Mammary epithelial cell (primary cell): Measurements from ENCODE around the gene HUS1.
A peak's percentile ranks its signal among the peaks of the same experiment; 100 is the strongest.

Source experiments
- EZH2 ChIP-seq: IDR thresholded peaks from 2 replicates; pipeline ENCODE4 v1.6.1; 2012; ENCODE audit warnings: low read length, inconsistent platforms, borderline replicate concordance
- TF ChIP-seq, protein P1 (sequence below), 2 donors: IDR thresholded peaks in 1 of 2; conservative IDR thresholded peaks in 1 of 2; 2 replicates each; pipeline ENCODE4 v1.5.1; 2011 to 2012; ENCODE audit warnings: inconsistent platforms in 2 of 2, low read length in 2 of 2, mild to moderate bottlenecking in 2 of 2, control low read depth in 1 of 2, low read depth in 1 of 2; ENCODE audit not compliant: insufficient read depth in 1 of 2; ENCODE audit errors: extremely low read depth in 1 of 2

DNA sequence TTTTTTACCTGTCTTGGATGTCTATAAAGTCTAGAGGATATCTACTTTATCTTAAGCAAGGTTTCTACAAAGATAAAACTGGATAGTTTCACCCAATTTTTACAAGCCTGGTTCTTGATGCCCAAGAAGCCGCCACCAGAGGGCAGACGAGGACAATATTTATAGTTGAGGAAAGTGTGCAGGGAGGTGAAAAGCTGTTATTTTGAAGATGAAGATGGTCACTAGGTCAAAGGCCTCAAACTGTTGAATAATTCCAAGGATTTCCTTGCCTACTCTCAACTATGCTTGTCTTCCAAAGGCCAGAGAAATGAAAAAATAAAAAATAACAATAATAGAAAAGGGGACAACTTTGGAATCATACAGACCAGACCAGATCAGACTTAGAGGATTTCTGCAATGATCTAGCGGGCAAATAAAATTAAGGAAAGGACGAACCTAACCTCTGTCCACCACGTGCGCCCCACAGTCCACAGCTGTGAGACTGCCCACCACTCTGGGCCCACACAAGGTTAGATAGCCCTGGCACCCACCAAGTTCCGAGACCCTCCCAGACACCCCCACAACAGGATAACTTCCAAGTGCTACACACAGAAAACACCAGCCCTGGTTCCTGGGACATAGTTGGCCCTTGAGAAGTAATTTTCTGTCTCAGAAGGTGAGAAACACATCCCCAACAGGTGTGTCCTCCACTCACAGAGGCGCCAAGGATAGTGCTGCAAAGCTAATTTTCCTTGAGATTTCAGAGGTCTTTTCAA is 34.0 kb downstream of the HUS1 start:
- TF ChIP-seq, protein P1, sequence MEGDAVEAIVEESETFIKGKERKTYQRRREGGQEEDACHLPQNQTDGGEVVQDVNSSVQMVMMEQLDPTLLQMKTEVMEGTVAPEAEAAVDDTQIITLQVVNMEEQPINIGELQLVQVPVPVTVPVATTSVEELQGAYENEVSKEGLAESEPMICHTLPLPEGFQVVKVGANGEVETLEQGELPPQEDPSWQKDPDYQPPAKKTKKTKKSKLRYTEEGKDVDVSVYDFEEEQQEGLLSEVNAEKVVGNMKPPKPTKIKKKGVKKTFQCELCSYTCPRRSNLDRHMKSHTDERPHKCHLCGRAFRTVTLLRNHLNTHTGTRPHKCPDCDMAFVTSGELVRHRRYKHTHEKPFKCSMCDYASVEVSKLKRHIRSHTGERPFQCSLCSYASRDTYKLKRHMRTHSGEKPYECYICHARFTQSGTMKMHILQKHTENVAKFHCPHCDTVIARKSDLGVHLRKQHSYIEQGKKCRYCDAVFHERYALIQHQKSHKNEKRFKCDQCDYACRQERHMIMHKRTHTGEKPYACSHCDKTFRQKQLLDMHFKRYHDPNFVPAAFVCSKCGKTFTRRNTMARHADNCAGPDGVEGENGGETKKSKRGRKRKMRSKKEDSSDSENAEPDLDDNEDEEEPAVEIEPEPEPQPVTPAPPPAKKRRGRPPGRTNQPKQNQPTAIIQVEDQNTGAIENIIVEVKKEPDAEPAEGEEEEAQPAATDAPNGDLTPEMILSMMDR (conservative IDR thresholded peaks at IDR 0.05 in 1 of 2, IDR thresholded peaks at IDR 0.05 in 1 of 2; ENCODE audit: extremely low read depth in 1 of 2, insufficient read depth in 1 of 2, low read depth in 1 of 2, low read length in 2 of 2): peak; percentile 66 to 74
- TF ChIP-seq EZH2: no peak
